B cell (primary cell): ENCODE data around the gene EIF4E2. TPM values are rescaled to one million over a fixed set of nuclear protein-coding genes. Genes with fewer than 3 reads are reported as not detected.

ENCODE experiments used
- ATAC-seq: fragments of 200-7000 bp; cut with Tn5 transposase; one replicate; pipeline ENCODE4 v1.10.0; 2021; ENCODE audit warnings: low read depth, mild to moderate bottlenecking, moderate number of reproducible peaks, moderate library complexity
- CTCF ChIA-PET: fragments of 350-600 bp; sonication (Branson Sonifier 250); formaldehyde crosslinking; loops from one replicate; lab custom pipeline; 2021; ENCODE audit warnings: antibody characterized with exemption, inconsistent platforms; lab: Charles Lee
- POLR2A ChIA-PET: fragments of 350-600 bp; sonication (Branson Sonifier 250); formaldehyde crosslinking; loops from one replicate; lab custom pipeline; 2021; ENCODE audit warnings: antibody characterized with exemption; lab: Charles Lee
- DNase-seq: peaks from one replicate; pipeline ENCODE4 v3.0.0; 2013
- H2AFZ ChIP-seq: 2 replicates; pipeline ENCODE4 v1.6.1; 2012; ENCODE audit warnings: mild to moderate bottlenecking, low read depth, low read length; ENCODE audit not compliant: insufficient read depth, poor library complexity, severe bottlenecking
- H3K27ac ChIP-seq, 2 donors: 1 replicate in 1 of 2; 2 replicates in 1 of 2; pipeline ENCODE4 v1.5.1; 2012 to 2013; ENCODE audit warnings: low read length in 2 of 2, mild to moderate bottlenecking in 2 of 2, moderate library complexity in 1 of 2
- H3K27me3 ChIP-seq, 4 experiments: fragments of 200-600 bp in 1 of 4; sonication (generic) in 1 of 4; replicated peaks in 1 of 4; 1 replicate in 2 of 4; 2 replicates in 2 of 4; pipeline versions ENCODE4 v1.6.1 to v1.7.0; 2013 to 2016; ENCODE audit warnings: low read length in 3 of 4, mild to moderate bottlenecking in 2 of 4, mixed read lengths in 1 of 4, moderate library complexity in 1 of 4; ENCODE audit not compliant: insufficient read depth in 4 of 4, control insufficient read depth in 3 of 4; ENCODE audit errors: control extremely low read depth in 1 of 4
- H3K36me3 ChIP-seq, 2 experiments: replicated peaks in 1 of 2; 1 replicate in 1 of 2; 2 replicates in 1 of 2; pipeline versions ENCODE4 v1.6.1 to v1.7.1; 2013; ENCODE audit warnings: low read length in 1 of 2; ENCODE audit not compliant: insufficient read depth in 2 of 2, control insufficient read depth in 1 of 2; ENCODE audit errors: control extremely low read depth in 1 of 2, extremely low read depth in 1 of 2
- H3K4me1 ChIP-seq, 2 donors: fragments of 200-600 bp in 1 of 2; sonication (generic) in 1 of 2; 1 replicate in 1 of 2; 2 replicates in 1 of 2; pipeline versions ENCODE4 v1.5.1 to v1.6.1; 2013 to 2017; ENCODE audit warnings: low read length in 2 of 2; ENCODE audit not compliant: control insufficient read depth in 2 of 2, insufficient read depth in 2 of 2
- H3K4me2 ChIP-seq: replicated peaks from 2 replicates; pipeline ENCODE3; 2012; ENCODE audit warnings: mild to moderate bottlenecking, low read depth, low read length; ENCODE audit not compliant: poor library complexity, severe bottlenecking
- H3K4me3 ChIP-seq, 5 experiments: fragments of 200-600 bp in 1 of 5; sonication (generic) in 1 of 5; 1 replicate in 3 of 5; 2 replicates in 2 of 5; pipeline versions ENCODE4 v1.5.1 to v1.7.0; 2011 to 2016; ENCODE audit warnings: low read length in 4 of 5, mild to moderate bottlenecking in 4 of 5, low read depth in 2 of 5, control low read depth in 1 of 5, moderate library complexity in 1 of 5; ENCODE audit not compliant: insufficient read depth in 1 of 5; ENCODE audit errors: control extremely low read depth in 1 of 5, extremely low read depth in 1 of 5
- H3K79me2 ChIP-seq: fragments of 200-600 bp; sonication (generic); one replicate; pipeline ENCODE4 v1.6.0; 2016; ENCODE audit warnings: low read length; ENCODE audit not compliant: control insufficient read depth, insufficient read depth
- H3K9ac ChIP-seq: fragments of 200-600 bp; sonication (generic); 2 replicates; pipeline ENCODE4 v1.6.1; 2017; ENCODE audit warnings: mild to moderate bottlenecking, low read length, moderate library complexity
- H3K9me3 ChIP-seq, 3 donors: one replicate each; pipeline versions ENCODE4 v1.6.1 to v1.7.1; 2013; ENCODE audit warnings: low read length in 2 of 3; ENCODE audit not compliant: control insufficient read depth in 2 of 3, insufficient read depth in 1 of 3; ENCODE audit errors: control extremely low read depth in 1 of 3
- H4K20me1 ChIP-seq: 2 replicates; pipeline ENCODE4 v1.6.0; 2012; ENCODE audit warnings: mild to moderate bottlenecking, low read length; ENCODE audit not compliant: insufficient read depth, control insufficient read depth, poor library complexity, severe bottlenecking
- H3K27ac Mint-ChIP-seq: one replicate; pipeline ENCODE4 v1.8.0; 2021; ENCODE audit warnings: mixed read lengths
- H3K27me3 Mint-ChIP-seq: one replicate; pipeline ENCODE4 v1.8.0; 2021; ENCODE audit warnings: mixed read lengths
- H3K4me1 Mint-ChIP-seq: one replicate; pipeline ENCODE4 v1.8.0; 2021; ENCODE audit warnings: mixed read lengths
- H3K4me3 Mint-ChIP-seq: one replicate; pipeline ENCODE4 v1.8.0; 2021; ENCODE audit warnings: mixed read lengths
- H3K9me3 Mint-ChIP-seq: one replicate; pipeline ENCODE4 v1.8.0; 2022; ENCODE audit warnings: mixed read lengths; ENCODE audit not compliant: insufficient read depth
- CTCF ChIP-seq: fragments of 200-600 bp; IDR thresholded peaks from one replicate; pipeline ENCODE4 v1.8.0; 2022; ENCODE audit warnings: antibody characterized with exemption, mild to moderate bottlenecking
- EZH2 ChIP-seq: IDR thresholded peaks from 2 replicates; pipeline ENCODE4 v1.6.1; 2012; ENCODE audit warnings: borderline replicate concordance, low read depth, mild to moderate bottlenecking, moderate library complexity, low read length; ENCODE audit not compliant: insufficient read depth, poor library complexity, severe bottlenecking
- WGBS: methylation state at CpG from one replicate; pipeline ENCODE4 v1.1.5; 2013; ENCODE audit warnings: missing lambda C conversion rate; ENCODE audit not compliant: insufficient coverage; 5-methylcytosine and 5-hydroxymethylcytosine counted together
- intact Hi-C: fragments of 100-400 bp; cut with micrococcal nuclease; formaldehyde crosslinking; loops from one replicate; pipeline ENCODE4 v1.10.0; 2022
- polyA plus RNA-seq: library from polyadenylated mRNA; depleted of rRNA; stranded (reverse); fragments of >200 nt; gene quantifications from 2 replicates; pipeline ENCODE4 v1.2.3, GENCODE V29; 2012
- total RNA-seq, 2 donors: library from RNA; stranded (reverse); fragments of 120-200 nt in 1 of 2; gene quantifications; 1 replicate in 1 of 2; 2 replicates in 1 of 2; pipeline versions ENCODE4 v1.2.3 to v1.2.4, GENCODE V29; 2013 to 2022

EIF4E2 gene
- total and polyA plus RNA-seq, 2 donors (not counting 1 experiment from before 2014, with no cell fraction given) = 17.9 to 67.0 TPM

GRCh38 chr2:232541961-232542714 lies 8.4 kb upstream of the EIF4E2 start:
- H3K9me3 Mint-ChIP-seq = no peaks in the 10 kb centered on the region
- Histone ChIP-seq H3K9ac (no peak overlapping the region), H3K4me3 (no peak overlapping the region), H3K79me2 (peaks cover 25% of the 10 kb centered on the region), H3K36me3 (peaks cover 0 to 12% of the 10 kb centered on the region in 2 experiments), H2AFZ (no peak overlapping the region), H3K4me1 (peaks cover 0 to 9% of the 10 kb centered on the region in 2 donors), H3K27me3 (peaks cover 0 to 11% (median 5%) of the 10 kb centered on the region in 4 experiments), H3K9me3 (peaks cover 0 to 8% (median 0%) of the 10 kb centered on the region in 3 donors), H3K27ac (no peak overlapping the region), H4K20me1 (peaks cover 14% of the 10 kb centered on the region), H3K4me2 (no peak overlapping the region)
- H3K27ac Mint-ChIP-seq = no peak overlapping the region
- 77% methylated on average over 9 of the region's 9 CpGs for WGBS
- ChIA-PET POLR2A (no interaction called here), CTCF (no interaction called here)
- no peak for TF ChIP-seq EZH2
- TF ChIP-seq CTCF = no peak
- ATAC-seq (no peak), DNase-seq (no peak)
- intact Hi-C loops = no loop called here
- H3K27me3 Mint-ChIP-seq = peaks cover 11% of the 10 kb centered on the region
- H3K4me3 Mint-ChIP-seq = no peak overlapping the region
- peaks cover 16% of the 10 kb centered on the region for H3K4me1 Mint-ChIP-seq
